GM10248 (cell line): ENCODE results near the gene LDLRAD2.

Experiments
- CTCF ChIA-PET: fragments of 300-600 bp; sonication (Branson Sonifier 250); formaldehyde crosslinking; extraction: SDS; loops from one replicate; lab custom pipeline; 2021; ENCODE audit warnings: antibody characterized with exemption; lab: Yijun Ruan, JAX
- POLR2A ChIA-PET: fragments of 350-650 bp; sonication (Branson Sonifier 250); formaldehyde crosslinking; extraction: SDS; loops from one replicate; lab custom pipeline; 2020; ENCODE audit warnings: antibody characterized with exemption; lab: Yijun Ruan, JAX
- DNase-seq: peaks from one replicate; pipeline ENCODE4 v3.0.0; 2012; ENCODE audit errors: extremely low spot score
- CTCF ChIP-seq: IDR thresholded peaks from 2 replicates; pipeline ENCODE4 v1.5.1; 2012; ENCODE audit warnings: mild to moderate bottlenecking, low read depth; ENCODE audit errors: extremely low read depth, missing control alignments, control extremely low read depth

LDLRAD2 gene

GRCh38 chr1:21816602-21817302, 4.7 kb downstream of the LDLRAD2 start:
- TF ChIP-seq CTCF, result no peak
- CTCF ChIA-PET, result no interaction called here
- no peak for DNase-seq
- POLR2A ChIA-PET, result no interaction called here

- peak; percentile 86 for DNase-seq
- ChIA-PET CTCF (no interaction called here), POLR2A (interaction anchor here (0.7 kb wide), 1 partner anchor 145 kb away, joined by 3 read pairs; no protein-coding TSS in a partner anchor)
- no peak for TF ChIP-seq CTCF
Measured at GRCh38 chr1:21818656-21819055, 6.6 kb downstream of the LDLRAD2 start.

GRCh38 chr1:21820597-21821232, 8.7 kb downstream of the LDLRAD2 start:
- CTCF ChIA-PET, result interaction anchor here (0.9 to 1.3 kb wide), 2 partner anchors 18 to 143 kb away, joined by 3 read pairs; no protein-coding TSS in a partner anchor
- no peak for TF ChIP-seq CTCF

DNA sequence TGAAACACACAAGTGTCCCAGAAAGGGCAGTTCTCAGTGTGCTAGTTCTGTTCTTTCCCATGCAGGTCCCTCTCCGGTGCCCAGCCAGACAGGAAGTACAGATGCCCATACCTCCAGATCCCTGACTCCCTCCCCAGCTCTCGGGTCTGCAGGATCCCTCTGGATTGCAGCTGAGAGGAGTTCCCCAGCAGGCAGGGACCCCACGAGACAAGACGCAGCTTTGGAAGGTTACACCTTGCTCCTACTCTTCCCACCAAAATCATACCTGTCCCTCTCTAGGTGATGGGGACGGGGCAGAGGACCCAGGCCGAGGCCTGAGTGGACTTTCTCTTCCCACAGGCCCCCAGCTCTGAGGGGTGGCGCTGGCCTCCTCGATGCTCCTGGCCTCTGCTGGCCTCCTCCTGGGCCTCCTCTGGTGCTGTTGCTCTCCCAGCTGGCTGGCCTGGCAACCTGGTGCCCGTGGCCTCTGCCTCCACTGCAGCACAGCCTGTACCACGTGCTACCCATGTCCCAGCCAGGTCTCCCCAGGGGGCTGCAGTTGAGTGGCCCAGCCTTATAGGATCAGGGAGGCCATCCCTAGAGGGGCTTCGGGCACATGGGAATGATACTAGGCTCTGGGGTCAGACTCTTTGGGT, 9.4 kb downstream of the LDLRAD2 start:
- ChIA-PET POLR2A (no interaction called here), CTCF (interaction anchor here (0.9 to 1.3 kb wide), 2 partner anchors 19 to 142 kb away, joined by 3 read pairs; no protein-coding TSS in a partner anchor)
- DNase-seq, result no peak
- TF ChIP-seq CTCF, result no peak

More at GRCh38 chr1:21820597-21821232, 8.7 kb downstream of the LDLRAD2 start:
- POLR2A ChIA-PET, result no interaction called here
- DNase-seq, result no peak

DNA sequence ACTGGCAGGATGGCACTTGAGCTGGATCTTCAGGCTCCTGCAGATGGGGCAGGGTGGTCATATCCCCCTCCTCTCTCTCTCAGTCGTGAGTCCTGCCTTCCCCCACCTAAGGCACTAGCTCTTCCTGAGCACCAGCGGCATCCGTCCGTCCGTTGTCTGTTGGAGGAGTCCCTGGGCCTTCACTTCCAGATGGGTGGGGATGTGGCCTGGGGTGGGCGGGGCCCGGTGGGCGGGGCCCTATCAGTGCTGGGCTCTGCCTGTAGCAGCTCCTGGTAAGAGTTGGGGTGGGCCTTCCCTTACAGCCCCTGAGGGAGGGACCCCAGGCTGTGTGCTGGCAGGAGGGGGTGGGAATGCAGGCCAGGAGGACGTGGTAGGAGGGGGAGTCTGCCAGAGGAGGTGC, 10.3 kb downstream of the LDLRAD2 start:
- ChIA-PET CTCF (no interaction called here), POLR2A (no interaction called here)
- TF ChIP-seq CTCF, result no peak
- no peak for DNase-seq

- POLR2A ChIA-PET, result no interaction called here
- no peak for DNase-seq
- no peak for TF ChIP-seq CTCF
- CTCF ChIA-PET, result no interaction called here
Measured at GRCh38 chr1:21823206-21823979, 11.3 kb downstream of the LDLRAD2 start.
